ENCODE measurements around the gene RELT.

RELT gene

GRCh38 chr11:73398721-73399120, 22.5 kb downstream of the RELT start:
- no peak for DNase-seq (ENCODE audit: low read depth)
- no peak overlapping the region for H3K4me3 ChIP-seq (ENCODE audit: low read depth, low read length)
- TF ChIP-seq CTCF (IDR thresholded peaks at IDR 0.05; ENCODE audit: control insufficient read depth, extremely low read depth, insufficient read depth), result no peak

GRCh38 chr11:73399159-73399590, 23.0 kb downstream of the RELT start:
- TF ChIP-seq CTCF (IDR thresholded peaks at IDR 0.05; ENCODE audit: control insufficient read depth, extremely low read depth, insufficient read depth), result no peak
- DNase-seq (ENCODE audit: low read depth), result no peak
- H3K4me3 ChIP-seq (ENCODE audit: low read depth, low read length), result no peak overlapping the region

- no peak for DNase-seq (ENCODE audit: low read depth)
- H3K4me3 ChIP-seq (ENCODE audit: low read depth, low read length), result no peak overlapping the region
- no peak for TF ChIP-seq CTCF (IDR thresholded peaks at IDR 0.05; ENCODE audit: control insufficient read depth, extremely low read depth, insufficient read depth)
Measured at GRCh38 chr11:73399636-73400035, 23.4 kb downstream of the RELT start.

- DNase-seq (ENCODE audit: low read depth), result no peak
- no peak for TF ChIP-seq CTCF (IDR thresholded peaks at IDR 0.05; ENCODE audit: control insufficient read depth, extremely low read depth, insufficient read depth)
- H3K4me3 ChIP-seq (ENCODE audit: low read depth, low read length), result no peak overlapping the region
Measured at GRCh38 chr11:73400293-73400692, 24.1 kb downstream of the RELT start.

- DNase-seq (ENCODE audit: low read depth), result no peak
- no peak overlapping the region for H3K4me3 ChIP-seq (ENCODE audit: low read depth, low read length)
- TF ChIP-seq CTCF (IDR thresholded peaks at IDR 0.05; ENCODE audit: control insufficient read depth, extremely low read depth, insufficient read depth), result no peak
Measured at GRCh38 chr11:73401217-73401923, 25.2 kb downstream of the RELT start.

- no peak for DNase-seq (ENCODE audit: low read depth)
- TF ChIP-seq CTCF (IDR thresholded peaks at IDR 0.05; ENCODE audit: control insufficient read depth, extremely low read depth, insufficient read depth), result no peak
- H3K4me3 ChIP-seq (ENCODE audit: low read depth, low read length), result no peak overlapping the region
Measured at GRCh38 chr11:73401924-73402833, 26.0 kb downstream of the RELT start.
